ENCODE data around the gene USP34. TPM values are rescaled to one million over a fixed set of nuclear protein-coding genes. Genes with fewer than 3 reads are reported as not detected.
A peak's percentile ranks its signal among the peaks of the same experiment; 100 is the strongest.
"Not testable (repeated sequence)": the region's sequence is repeated elsewhere in the genome, so short reads cannot be mapped to it uniquely, and the experiment has no call there.

The USP34 gene
- total RNA-seq, 2 experiments from 2014 or later: 80.4 to 84.7 TPM

- no peaks in the 10 kb centered on the region for H3K9me3 Mint-ChIP-seq (ENCODE audit: insufficient read depth)
- peaks cover 10% of the 10 kb centered on the region for H3K27me3 Mint-ChIP-seq (ENCODE audit: low read depth)
- peak; percentile 89 for ATAC-seq
- peak overlapping the region; percentile 84 for H3K27ac Mint-ChIP-seq
- CTCF ChIA-PET: interaction anchor here (1.0 to 2.5 kb wide), 4 partner anchors 8 to 308 kb away, joined by 3 to 7 read pairs (median 4); no protein-coding TSS in a partner anchor
- H3K4me1 Mint-ChIP-seq (ENCODE audit: low read depth): peaks cover 54% of the 10 kb centered on the region
- H3K4me3 Mint-ChIP-seq: peak overlapping the region; percentile 85
- peak; percentile 94 for DNase-seq
- H3K36me3 Mint-ChIP-seq (ENCODE audit: low read depth): peaks cover 36% of the 10 kb centered on the region
- POLR2A ChIA-PET: interaction anchor here (0.6 to 3.8 kb wide), 19 partner anchors 10 to 587 kb away, joined by 3 to 22 read pairs (median 6); partner anchors contain the start of genes C2orf74, REL, SANBR and XPO1
These were observed 293.8 kb downstream of the USP34 start for GRCh38 chr2:61176755-61177726.

- Mint-ChIP-seq H3K36me3 (ENCODE audit: low read depth) (peaks cover 17% of the 10 kb centered on the region), H3K9me3 (ENCODE audit: insufficient read depth) (no peaks in the 10 kb centered on the region), H3K4me3 (peak overlapping the region; percentile 85), H3K27ac (no peak overlapping the region), H3K27me3 (ENCODE audit: low read depth) (peaks cover 10% of the 10 kb centered on the region), H3K4me1 (ENCODE audit: low read depth) (peaks cover 34% of the 10 kb centered on the region)
- DNase-seq: no peak
- ChIA-PET POLR2A (no interaction called here), CTCF (no interaction called here)
- no peak for ATAC-seq
These were observed 295.9 kb downstream of the USP34 start for GRCh38 chr2:61175036-61175435.

- H3K4me1 Mint-ChIP-seq (ENCODE audit: low read depth): peaks cover 16% of the 10 kb centered on the region
- H3K27ac Mint-ChIP-seq: no peak overlapping the region
- no peak for ATAC-seq
- H3K36me3 Mint-ChIP-seq (ENCODE audit: low read depth): no peaks in the 10 kb centered on the region
- POLR2A ChIA-PET: no interaction called here
- H3K9me3 Mint-ChIP-seq (ENCODE audit: insufficient read depth): no peaks in the 10 kb centered on the region
- CTCF ChIA-PET: interaction anchor here (0.6 kb wide), 1 partner anchor 246 kb away, joined by 3 read pairs; no protein-coding TSS in a partner anchor
- peaks cover 10% of the 10 kb centered on the region for H3K27me3 Mint-ChIP-seq (ENCODE audit: low read depth)
- H3K4me3 Mint-ChIP-seq: no peak overlapping the region
- DNase-seq: no peak
These were observed 297.8 kb downstream of the USP34 start for GRCh38 chr2:61173116-61173515.

- no peaks in the 10 kb centered on the region for H3K36me3 Mint-ChIP-seq (ENCODE audit: low read depth)
- no peak for DNase-seq
- H3K27me3 Mint-ChIP-seq (ENCODE audit: low read depth): peaks cover 10% of the 10 kb centered on the region
- H3K9me3 Mint-ChIP-seq (ENCODE audit: insufficient read depth): no peaks in the 10 kb centered on the region
- ChIA-PET CTCF (no interaction called here), POLR2A (no interaction called here)
- no peak for ATAC-seq
- H3K4me3 Mint-ChIP-seq: no peak overlapping the region
- H3K27ac Mint-ChIP-seq: no peak overlapping the region
- H3K4me1 Mint-ChIP-seq (ENCODE audit: low read depth): peaks cover 16% of the 10 kb centered on the region
These were observed 298.2 kb downstream of the USP34 start for GRCh38 chr2:61172671-61173070.

GRCh38 chr2:61167579-61167978 lies 303.3 kb downstream of the USP34 start:
- peaks cover 3% of the 10 kb centered on the region for H3K4me1 Mint-ChIP-seq (ENCODE audit: low read depth)
- H3K9me3 Mint-ChIP-seq (ENCODE audit: insufficient read depth): no peaks in the 10 kb centered on the region
- ATAC-seq (no peak), DNase-seq (no peak)
- peaks cover 28% of the 10 kb centered on the region for H3K36me3 Mint-ChIP-seq (ENCODE audit: low read depth)
- no peaks in the 10 kb centered on the region for H3K27me3 Mint-ChIP-seq (ENCODE audit: low read depth)
- CTCF ChIA-PET: interaction anchor here (0.8 kb wide), 1 partner anchor 23 kb away, joined by 3 read pairs; no protein-coding TSS in a partner anchor
- POLR2A ChIA-PET: interaction anchor here (2.8 kb wide), 1 partner anchor 10 kb away, joined by 18 read pairs; no protein-coding TSS in a partner anchor
- no peak overlapping the region for H3K4me3 Mint-ChIP-seq
- no peak overlapping the region for H3K27ac Mint-ChIP-seq

GRCh38 chr2:61165946-61166345 lies 304.9 kb downstream of the USP34 start:
- no peaks in the 10 kb centered on the region for H3K27me3 Mint-ChIP-seq (ENCODE audit: low read depth)
- DNase-seq (no peak), ATAC-seq (no peak)
- H3K4me3 Mint-ChIP-seq: no peak overlapping the region
- peaks cover 3% of the 10 kb centered on the region for H3K4me1 Mint-ChIP-seq (ENCODE audit: low read depth)
- ChIA-PET POLR2A (interaction anchor here (0.6 to 2.8 kb wide), 3 partner anchors 11 to 351 kb away, joined by 4 to 18 read pairs (median 4); no protein-coding TSS in a partner anchor), CTCF (no interaction called here)
- no peaks in the 10 kb centered on the region for H3K9me3 Mint-ChIP-seq (ENCODE audit: insufficient read depth)
- peaks cover 39% of the 10 kb centered on the region for H3K36me3 Mint-ChIP-seq (ENCODE audit: low read depth)
- H3K27ac Mint-ChIP-seq: peak overlapping the region; percentile 3

GRCh38 chr2:61165082-61165481 lies 305.8 kb downstream of the USP34 start:
- H3K27me3 Mint-ChIP-seq (ENCODE audit: low read depth); H3K4me3 Mint-ChIP-seq; DNase-seq; ATAC-seq; H3K9me3 Mint-ChIP-seq (ENCODE audit: insufficient read depth); H3K4me1 Mint-ChIP-seq (ENCODE audit: low read depth); H3K27ac Mint-ChIP-seq: not testable (repeated sequence)
- H3K36me3 Mint-ChIP-seq (ENCODE audit: low read depth): peaks cover 43% of the 10 kb centered on the region
- ChIA-PET POLR2A (interaction anchor here (1.4 to 1.8 kb wide), 2 partner anchors 12 to 20 kb away, joined by 4 to 6 read pairs; no protein-coding TSS in a partner anchor), CTCF (interaction anchor here (0.9 kb wide), 2 partner anchors 13 kb away, joined by 3 to 4 read pairs; no protein-coding TSS in a partner anchor)

- Mint-ChIP-seq H3K36me3 (ENCODE audit: low read depth) (peaks cover 50% of the 10 kb centered on the region), H3K9me3 (ENCODE audit: insufficient read depth) (no peaks in the 10 kb centered on the region), H3K27ac (peak overlapping the region; percentile 20), H3K4me3 (no peak overlapping the region), H3K27me3 (ENCODE audit: low read depth) (no peaks in the 10 kb centered on the region), H3K4me1 (ENCODE audit: low read depth) (peaks cover 3% of the 10 kb centered on the region)
- no peak for DNase-seq
- POLR2A ChIA-PET: no interaction called here
- no peak for ATAC-seq
- CTCF ChIA-PET: interaction anchor here (1.3 kb wide), 1 partner anchor 14 kb away, joined by 3 read pairs; no protein-coding TSS in a partner anchor
These were observed 308.2 kb downstream of the USP34 start for GRCh38 chr2:61162721-61163120.

- Mint-ChIP-seq H3K4me1 (ENCODE audit: low read depth) (peaks cover 3% of the 10 kb centered on the region), H3K27me3 (ENCODE audit: low read depth) (no peaks in the 10 kb centered on the region), H3K4me3 (no peak within 1 kb of the TSS), H3K9me3 (ENCODE audit: insufficient read depth) (no peaks in the 10 kb centered on the region), H3K27ac (peak within 1 kb of the TSS; percentile 20), H3K36me3 (ENCODE audit: low read depth) (peaks cover 47% of the 10 kb centered on the region)
- ChIA-PET CTCF (interaction anchor here (1.3 kb wide), 1 partner anchor 14 kb away, joined by 3 read pairs; no protein-coding TSS in a partner anchor), POLR2A (interaction anchor here (0.8 kb wide), 1 partner anchor 16 kb away, joined by 3 read pairs; no protein-coding TSS in a partner anchor)
- DNase-seq (no peak), ATAC-seq (no peak)
These were observed 309.0 kb downstream of the USP34 start, which contains the start of gene C2orf74 for GRCh38 chr2:61161888-61162287. Gene C2orf74 (plus strand): TSS chr2:61162188. CDS start chr2:61162515, 327 bp downstream.

- no peak for DNase-seq
- ATAC-seq: no peak
- ChIA-PET CTCF (no interaction called here), POLR2A (no interaction called here)
- H3K27me3 Mint-ChIP-seq (ENCODE audit: low read depth): no peaks in the 10 kb centered on the region
- no peak overlapping the region for H3K4me3 Mint-ChIP-seq
- no peaks in the 10 kb centered on the region for H3K9me3 Mint-ChIP-seq (ENCODE audit: insufficient read depth)
- H3K36me3 Mint-ChIP-seq (ENCODE audit: low read depth): peaks cover 28% of the 10 kb centered on the region
- H3K27ac Mint-ChIP-seq: no peak overlapping the region
- H3K4me1 Mint-ChIP-seq (ENCODE audit: low read depth): peaks cover 3% of the 10 kb centered on the region
These were observed 312.4 kb downstream of the USP34 start for GRCh38 chr2:61158356-61158955.

GRCh38 chr2:61157371-61158003 lies 313.4 kb downstream of the USP34 start:
- CTCF ChIA-PET: no interaction called here
- H3K9me3 Mint-ChIP-seq (ENCODE audit: insufficient read depth): no peaks in the 10 kb centered on the region
- POLR2A ChIA-PET: no interaction called here
- no peak overlapping the region for H3K4me3 Mint-ChIP-seq
- no peak for DNase-seq
- ATAC-seq: no peak
- peaks cover 23% of the 10 kb centered on the region for H3K36me3 Mint-ChIP-seq (ENCODE audit: low read depth)
- H3K27me3 Mint-ChIP-seq (ENCODE audit: low read depth): no peaks in the 10 kb centered on the region
- no peaks in the 10 kb centered on the region for H3K4me1 Mint-ChIP-seq (ENCODE audit: low read depth)
- no peak overlapping the region for H3K27ac Mint-ChIP-seq
